ENCODE data around the gene TDP1.
"Not testable (repeated sequence)": the region's sequence is repeated elsewhere in the genome, so short reads cannot be mapped to it uniquely, and the experiment has no call there.

The TDP1 gene

GRCh38 chr14:90072350-90072749 is 116.6 kb downstream of the TDP1 start:
- TF ChIP-seq CTCF (conservative IDR thresholded peaks at IDR 0.05; ENCODE audit: low read length), result no peak
- DNase-seq (ENCODE audit: low read depth), result no peak
- no peak overlapping the region for H3K4me3 ChIP-seq (ENCODE audit: low read length)

GRCh38 chr14:90079576-90079975 is 123.8 kb downstream of the TDP1 start:
- H3K4me3 ChIP-seq (ENCODE audit: low read length), result no peak overlapping the region
- no peak for TF ChIP-seq CTCF (conservative IDR thresholded peaks at IDR 0.05; ENCODE audit: low read length)
- no peak for DNase-seq (ENCODE audit: low read depth)

GRCh38 chr14:90087433-90087832 is 131.7 kb downstream of the TDP1 start:
- no peak overlapping the region for H3K4me3 ChIP-seq (ENCODE audit: low read length)
- peak; percentile 73 for DNase-seq (ENCODE audit: low read depth)
- TF ChIP-seq CTCF (conservative IDR thresholded peaks at IDR 0.05; ENCODE audit: low read length), result no peak

- no peak for TF ChIP-seq CTCF (conservative IDR thresholded peaks at IDR 0.05; ENCODE audit: low read length)
- no peak overlapping the region for H3K4me3 ChIP-seq (ENCODE audit: low read length)
- DNase-seq (ENCODE audit: low read depth), result no peak
Observed at GRCh38 chr14:90088176-90088575, 132.4 kb downstream of the TDP1 start.

- DNase-seq (ENCODE audit: low read depth); H3K4me3 ChIP-seq (ENCODE audit: low read length): not testable (repeated sequence)
Observed at GRCh38 chr14:90089486-90089885, 133.8 kb downstream of the TDP1 start.

GRCh38 chr14:90091393-90091792 is 135.7 kb downstream of the TDP1 start:
- no peak for TF ChIP-seq CTCF (conservative IDR thresholded peaks at IDR 0.05; ENCODE audit: low read length)
- DNase-seq (ENCODE audit: low read depth), result peak; percentile 30
- no peak overlapping the region for H3K4me3 ChIP-seq (ENCODE audit: low read length)

- no peak for TF ChIP-seq CTCF (conservative IDR thresholded peaks at IDR 0.05; ENCODE audit: low read length)
- DNase-seq (ENCODE audit: low read depth), result peak; percentile 51
- no peak overlapping the region for H3K4me3 ChIP-seq (ENCODE audit: low read length)
Observed at GRCh38 chr14:90093942-90094595, 138.3 kb downstream of the TDP1 start.

Data from AG10803 (cell line).